ENCODE results near the gene P4HA1.

P4HA1 gene

DNA sequence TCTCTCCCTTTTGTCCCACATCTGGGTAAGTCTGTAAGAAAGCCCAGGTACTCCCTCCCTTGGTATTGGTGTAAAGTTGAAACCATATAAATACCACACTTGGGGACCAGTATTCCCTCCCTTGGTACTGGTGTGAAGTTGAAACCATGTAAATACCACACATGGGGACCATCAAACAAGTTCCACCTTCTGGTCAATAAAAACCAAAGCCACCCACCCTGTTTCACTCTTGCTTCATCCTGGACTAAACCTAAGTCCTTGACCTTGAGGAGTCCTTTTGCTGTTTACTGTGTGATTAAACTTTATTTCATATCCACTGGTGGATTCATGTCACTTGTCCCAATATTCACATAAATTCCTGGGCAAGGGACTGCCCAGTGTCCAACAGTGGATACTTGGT is 8.4 kb downstream of the P4HA1 start:
- peaks cover 2% of the 10 kb centered on the region for H3K4me1 ChIP-seq (ENCODE audit: control insufficient read depth, insufficient read depth, low read length)
- H3K36me3 ChIP-seq (ENCODE audit: control insufficient read depth, insufficient read depth, low read length), result no peaks in the 10 kb centered on the region
- H3K27ac ChIP-seq (ENCODE audit: low read depth, low read length), result no peak overlapping the region
- no peaks in the 10 kb centered on the region for H3K27me3 ChIP-seq (ENCODE audit: control insufficient read depth, insufficient read depth, low read length)
- no peak overlapping the region for H3K9ac ChIP-seq (ENCODE audit: low read length)
- H3K4me3 ChIP-seq (ENCODE audit: low read length), result no peak overlapping the region

DNA sequence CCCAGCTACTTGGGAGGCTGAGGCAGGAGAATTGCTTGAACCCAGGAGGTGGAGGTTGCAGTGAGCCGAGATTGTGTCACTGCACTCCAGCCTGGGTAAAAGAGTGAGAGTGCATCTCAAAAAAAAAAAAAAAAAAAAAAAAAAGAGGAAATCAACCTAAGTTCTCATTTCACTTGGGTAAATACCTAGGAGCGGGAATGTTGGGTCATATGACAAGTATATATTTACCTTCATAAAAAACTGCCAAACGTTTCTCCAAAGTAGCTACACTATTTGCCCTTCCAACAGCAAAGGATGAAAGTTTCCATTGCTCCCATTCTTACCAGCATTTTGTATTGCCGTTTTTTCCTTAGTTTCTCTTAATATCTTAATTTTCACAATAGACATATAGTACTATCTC is 9.8 kb downstream of the P4HA1 start:
- Histone ChIP-seq H3K27ac (ENCODE audit: low read depth, low read length) (no peak overlapping the region), H3K4me1 (ENCODE audit: control insufficient read depth, insufficient read depth, low read length) (peaks cover 5% of the 10 kb centered on the region), H3K9ac (ENCODE audit: low read length) (no peak overlapping the region), H3K27me3 (ENCODE audit: control insufficient read depth, insufficient read depth, low read length) (no peaks in the 10 kb centered on the region), H3K36me3 (ENCODE audit: control insufficient read depth, insufficient read depth, low read length) (no peaks in the 10 kb centered on the region), H3K4me3 (ENCODE audit: low read length) (no peak overlapping the region)

DNA sequence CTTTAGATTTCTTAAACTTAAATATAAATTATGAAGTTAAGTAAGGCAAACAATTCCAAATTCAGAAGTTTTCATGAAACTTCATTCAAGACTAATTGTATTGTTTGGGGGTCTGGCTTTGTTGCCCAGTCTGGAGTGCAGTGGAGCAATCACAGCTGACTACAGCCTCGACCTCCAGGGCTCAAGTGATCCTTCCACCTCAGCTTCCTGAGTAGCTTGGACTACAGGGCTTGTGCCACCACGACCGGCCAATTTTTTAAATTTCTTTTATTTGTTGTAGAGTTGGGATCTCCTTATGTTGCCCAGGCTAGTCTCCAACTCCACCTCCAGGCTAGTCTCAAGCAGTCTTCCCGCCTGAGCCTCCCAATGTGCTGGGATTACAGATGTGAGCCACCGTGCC is 12.5 kb downstream of the P4HA1 start:
- no peaks in the 10 kb centered on the region for H3K36me3 ChIP-seq (ENCODE audit: control insufficient read depth, insufficient read depth, low read length)
- H3K9ac ChIP-seq (ENCODE audit: low read length), result no peak overlapping the region
- H3K27me3 ChIP-seq (ENCODE audit: control insufficient read depth, insufficient read depth, low read length), result no peaks in the 10 kb centered on the region
- no peak overlapping the region for H3K4me3 ChIP-seq (ENCODE audit: low read length)
- peaks cover 5% of the 10 kb centered on the region for H3K4me1 ChIP-seq (ENCODE audit: control insufficient read depth, insufficient read depth, low read length)
- no peak overlapping the region for H3K27ac ChIP-seq (ENCODE audit: low read depth, low read length)

DNA sequence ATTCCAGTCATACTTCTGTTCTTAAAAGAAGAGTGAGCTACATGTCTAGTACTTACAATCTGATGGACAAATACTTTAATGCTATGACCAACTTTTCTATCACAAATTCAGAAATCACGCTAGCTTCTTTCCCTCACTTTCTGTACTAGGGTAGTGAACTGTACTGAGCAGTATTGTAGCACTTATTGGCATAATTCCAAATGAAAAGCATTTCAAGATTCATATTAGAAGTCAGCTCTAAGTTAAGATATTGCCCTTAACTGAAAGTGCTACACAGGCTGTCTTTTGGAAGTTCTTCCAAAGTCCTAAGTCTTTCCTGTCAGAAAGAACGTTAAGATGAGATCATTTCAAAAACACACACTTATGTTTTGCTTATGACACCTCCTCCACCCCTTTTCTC is 13.4 kb downstream of the P4HA1 start:
- Histone ChIP-seq H3K36me3 (ENCODE audit: control insufficient read depth, insufficient read depth, low read length) (no peaks in the 10 kb centered on the region), H3K4me1 (ENCODE audit: control insufficient read depth, insufficient read depth, low read length) (peaks cover 5% of the 10 kb centered on the region), H3K4me3 (ENCODE audit: low read length) (no peak overlapping the region), H3K9ac (ENCODE audit: low read length) (no peak overlapping the region), H3K27me3 (ENCODE audit: control insufficient read depth, insufficient read depth, low read length) (no peaks in the 10 kb centered on the region), H3K27ac (ENCODE audit: low read depth, low read length) (no peak overlapping the region)

DNA sequence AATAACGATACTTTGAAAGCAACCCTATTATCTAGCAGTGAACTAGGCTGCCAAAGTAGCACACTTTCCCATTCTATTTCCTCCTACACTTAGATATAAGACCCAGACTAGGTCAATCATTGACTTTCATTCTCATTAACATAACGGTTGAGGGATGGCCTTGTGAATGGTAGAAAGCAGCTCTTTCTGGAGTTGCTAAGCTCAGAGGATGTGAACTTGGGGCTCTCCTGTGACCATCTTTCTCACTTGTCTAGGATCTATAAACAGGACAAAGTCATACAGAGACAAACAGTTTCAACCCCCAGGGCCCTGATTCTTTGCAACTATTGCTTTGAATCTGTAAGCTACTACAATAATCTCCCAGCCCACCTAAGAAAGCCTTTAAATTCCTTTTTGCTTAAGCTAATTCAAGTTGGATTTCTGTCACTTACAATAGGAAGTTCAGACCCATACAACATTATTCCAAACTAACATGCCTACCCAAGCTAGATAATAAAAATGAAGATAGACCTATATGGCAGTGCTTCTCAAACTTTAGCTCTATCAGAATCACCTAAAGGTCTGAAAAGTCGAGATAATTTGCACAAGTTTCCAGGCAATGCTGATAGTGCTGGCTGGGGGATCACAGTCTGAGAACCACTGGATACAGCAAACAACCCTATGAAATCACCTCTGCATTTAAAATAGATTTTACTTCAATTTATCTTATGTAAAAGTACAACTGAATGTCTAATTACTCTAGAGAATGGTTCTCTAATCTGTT is 16.7 kb downstream of the P4HA1 start:
- Histone ChIP-seq H3K36me3 (ENCODE audit: control insufficient read depth, insufficient read depth, low read length) (no peaks in the 10 kb centered on the region), H3K27me3 (ENCODE audit: control insufficient read depth, insufficient read depth, low read length) (no peaks in the 10 kb centered on the region), H3K4me3 (ENCODE audit: low read length) (no peak overlapping the region), H3K27ac (ENCODE audit: low read depth, low read length) (no peak overlapping the region), H3K9ac (ENCODE audit: low read length) (no peak overlapping the region), H3K4me1 (ENCODE audit: control insufficient read depth, insufficient read depth, low read length) (peaks cover 9% of the 10 kb centered on the region)

DNA sequence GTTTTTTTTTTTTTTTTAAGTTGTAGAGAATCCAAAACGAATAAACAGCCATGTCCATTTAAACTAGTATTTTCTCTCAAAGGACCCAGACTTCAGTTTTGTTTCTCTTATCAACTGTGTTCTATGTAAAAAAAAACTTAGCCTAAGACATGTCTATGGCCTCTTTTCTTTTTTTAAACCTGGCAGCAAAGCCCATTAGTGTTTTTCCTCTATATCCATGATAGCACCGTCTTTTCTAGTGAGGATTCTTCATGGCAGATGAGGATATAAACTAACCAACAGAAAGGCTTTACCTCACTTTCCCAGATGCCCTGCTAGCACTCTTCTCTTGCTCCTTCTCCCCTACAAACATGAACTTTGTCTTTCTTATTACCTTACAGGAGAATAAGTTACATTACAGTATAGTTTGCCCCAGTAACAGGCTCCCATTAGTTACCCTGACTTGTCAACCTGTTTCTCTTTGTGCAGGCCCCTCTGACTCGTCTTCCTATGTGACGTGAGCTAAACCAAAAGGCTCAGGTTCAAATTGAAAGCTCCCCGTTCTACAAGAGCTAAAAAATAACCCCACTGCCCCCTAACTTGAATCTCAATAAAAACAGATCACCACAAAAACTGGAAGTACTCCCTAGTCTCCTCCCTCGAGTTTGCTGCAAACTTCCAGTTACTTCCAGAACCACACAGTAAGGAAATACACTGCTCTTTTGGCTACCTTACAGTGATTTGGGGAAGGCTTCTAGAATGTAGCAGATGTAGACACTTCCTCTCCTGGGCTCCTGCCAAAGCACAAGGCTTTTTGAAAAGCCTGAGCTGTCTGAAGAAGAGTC is 20.1 kb downstream of the P4HA1 start:
- H3K27me3 ChIP-seq (ENCODE audit: control insufficient read depth, insufficient read depth, low read length), result no peaks in the 10 kb centered on the region
- peaks cover 4% of the 10 kb centered on the region for H3K4me1 ChIP-seq (ENCODE audit: control insufficient read depth, insufficient read depth, low read length)
- peak overlapping the region; percentile 4 for H3K4me3 ChIP-seq (ENCODE audit: low read length)
- H3K36me3 ChIP-seq (ENCODE audit: control insufficient read depth, insufficient read depth, low read length), result no peaks in the 10 kb centered on the region
- peak overlapping the region; percentile 72 for H3K27ac ChIP-seq (ENCODE audit: low read depth, low read length)
- no peak overlapping the region for H3K9ac ChIP-seq (ENCODE audit: low read length)

DNA sequence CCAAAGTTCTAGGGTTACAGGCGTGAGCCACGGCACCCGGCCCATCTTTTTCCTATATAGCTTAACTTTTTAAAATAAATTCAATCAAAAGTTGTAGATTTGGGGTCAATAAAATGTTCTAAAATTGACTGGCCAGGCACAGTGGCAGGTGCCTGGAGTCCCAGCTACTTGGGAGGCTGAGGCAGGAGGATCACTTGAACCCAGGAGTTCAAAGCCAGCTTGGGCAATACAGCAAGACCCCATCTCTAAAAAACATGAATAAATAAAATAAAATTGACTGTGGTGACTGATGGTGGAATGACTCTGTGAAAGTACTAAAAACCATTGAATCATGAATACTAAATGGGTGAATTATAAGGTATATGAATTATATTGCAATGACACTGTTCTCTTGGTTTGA is 20.8 kb downstream of the P4HA1 start:
- Histone ChIP-seq H3K9ac (ENCODE audit: low read length) (no peak overlapping the region), H3K4me3 (ENCODE audit: low read length) (no peak overlapping the region), H3K27me3 (ENCODE audit: control insufficient read depth, insufficient read depth, low read length) (no peaks in the 10 kb centered on the region), H3K36me3 (ENCODE audit: control insufficient read depth, insufficient read depth, low read length) (no peaks in the 10 kb centered on the region), H3K27ac (ENCODE audit: low read depth, low read length) (no peak overlapping the region), H3K4me1 (ENCODE audit: control insufficient read depth, insufficient read depth, low read length) (peaks cover 4% of the 10 kb centered on the region)

DNA sequence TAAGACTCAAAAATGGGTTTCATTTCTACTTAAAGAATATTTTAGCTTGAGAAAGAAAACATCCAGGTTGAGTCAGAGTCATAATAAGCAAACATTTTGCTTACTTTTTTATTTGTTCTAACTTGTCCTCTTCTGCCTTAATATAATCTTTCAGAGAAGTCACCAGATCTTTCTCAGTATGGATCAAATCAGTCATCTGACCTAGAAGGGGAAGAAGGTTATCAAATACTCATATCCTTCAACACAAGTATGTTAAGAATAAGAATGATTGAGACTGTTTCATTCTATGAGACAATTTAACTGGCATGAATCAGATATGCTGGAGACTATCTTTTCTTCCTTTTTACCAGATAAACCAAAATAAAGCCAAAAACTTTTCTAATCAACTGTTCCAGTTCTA is 23.0 kb downstream of the P4HA1 start:
- Histone ChIP-seq H3K4me1 (ENCODE audit: control insufficient read depth, insufficient read depth, low read length) (peaks cover 4% of the 10 kb centered on the region), H3K27me3 (ENCODE audit: control insufficient read depth, insufficient read depth, low read length) (no peaks in the 10 kb centered on the region), H3K4me3 (ENCODE audit: low read length) (no peak overlapping the region), H3K27ac (ENCODE audit: low read depth, low read length) (no peak overlapping the region), H3K9ac (ENCODE audit: low read length) (no peak overlapping the region), H3K36me3 (ENCODE audit: control insufficient read depth, insufficient read depth, low read length) (no peaks in the 10 kb centered on the region)

DNA sequence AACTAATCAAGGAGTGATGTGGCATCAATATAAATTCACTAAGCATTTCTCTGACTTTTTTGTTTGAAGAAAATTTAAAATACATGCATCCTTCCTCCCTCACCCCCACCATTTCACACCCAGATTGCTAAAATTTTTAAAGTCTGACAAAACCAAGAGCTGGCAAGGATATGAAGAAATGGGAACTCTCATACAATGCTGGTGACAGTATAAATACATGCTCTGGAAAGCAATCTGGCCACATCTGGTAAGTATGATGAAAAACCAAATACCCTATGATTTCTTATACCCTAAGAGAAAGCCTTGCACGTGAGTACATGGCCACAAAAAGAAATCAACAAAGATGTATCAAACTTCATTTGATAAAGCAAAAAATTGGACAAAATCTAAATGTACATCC is 31.2 kb downstream of the P4HA1 start:
- Histone ChIP-seq H3K27ac (ENCODE audit: low read depth, low read length) (no peak overlapping the region), H3K27me3 (ENCODE audit: control insufficient read depth, insufficient read depth, low read length) (no peaks in the 10 kb centered on the region), H3K36me3 (ENCODE audit: control insufficient read depth, insufficient read depth, low read length) (peaks cover 4% of the 10 kb centered on the region), H3K4me3 (ENCODE audit: low read length) (no peak overlapping the region), H3K9ac (ENCODE audit: low read length) (no peak overlapping the region), H3K4me1 (ENCODE audit: control insufficient read depth, insufficient read depth, low read length) (no peaks in the 10 kb centered on the region)

DNA sequence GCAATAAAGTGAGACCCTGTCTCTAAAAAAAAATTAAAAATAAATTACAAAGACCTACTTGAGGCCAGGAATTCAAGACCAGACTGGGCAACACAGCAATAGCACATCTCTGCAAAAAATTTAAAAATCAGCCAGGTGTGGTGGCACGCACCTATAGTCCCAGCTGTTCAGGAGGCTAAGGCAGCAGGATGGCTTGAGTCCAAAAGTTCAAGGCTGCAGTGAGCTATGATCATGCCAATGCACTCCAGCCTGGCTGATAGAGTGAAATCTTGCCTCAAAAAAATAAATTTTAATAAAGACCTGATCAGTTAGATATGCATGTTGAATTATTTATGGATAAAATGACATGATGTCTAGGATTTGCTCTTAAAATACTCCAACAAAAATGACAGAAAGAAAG is 34.9 kb downstream of the P4HA1 start:
- Histone ChIP-seq H3K27me3 (ENCODE audit: control insufficient read depth, insufficient read depth, low read length) (no peaks in the 10 kb centered on the region), H3K4me1 (ENCODE audit: control insufficient read depth, insufficient read depth, low read length) (no peaks in the 10 kb centered on the region), H3K4me3 (ENCODE audit: low read length) (no peak overlapping the region), H3K36me3 (ENCODE audit: control insufficient read depth, insufficient read depth, low read length) (peaks cover 2% of the 10 kb centered on the region), H3K9ac (ENCODE audit: low read length) (no peak overlapping the region), H3K27ac (ENCODE audit: low read depth, low read length) (no peak overlapping the region)

DNA sequence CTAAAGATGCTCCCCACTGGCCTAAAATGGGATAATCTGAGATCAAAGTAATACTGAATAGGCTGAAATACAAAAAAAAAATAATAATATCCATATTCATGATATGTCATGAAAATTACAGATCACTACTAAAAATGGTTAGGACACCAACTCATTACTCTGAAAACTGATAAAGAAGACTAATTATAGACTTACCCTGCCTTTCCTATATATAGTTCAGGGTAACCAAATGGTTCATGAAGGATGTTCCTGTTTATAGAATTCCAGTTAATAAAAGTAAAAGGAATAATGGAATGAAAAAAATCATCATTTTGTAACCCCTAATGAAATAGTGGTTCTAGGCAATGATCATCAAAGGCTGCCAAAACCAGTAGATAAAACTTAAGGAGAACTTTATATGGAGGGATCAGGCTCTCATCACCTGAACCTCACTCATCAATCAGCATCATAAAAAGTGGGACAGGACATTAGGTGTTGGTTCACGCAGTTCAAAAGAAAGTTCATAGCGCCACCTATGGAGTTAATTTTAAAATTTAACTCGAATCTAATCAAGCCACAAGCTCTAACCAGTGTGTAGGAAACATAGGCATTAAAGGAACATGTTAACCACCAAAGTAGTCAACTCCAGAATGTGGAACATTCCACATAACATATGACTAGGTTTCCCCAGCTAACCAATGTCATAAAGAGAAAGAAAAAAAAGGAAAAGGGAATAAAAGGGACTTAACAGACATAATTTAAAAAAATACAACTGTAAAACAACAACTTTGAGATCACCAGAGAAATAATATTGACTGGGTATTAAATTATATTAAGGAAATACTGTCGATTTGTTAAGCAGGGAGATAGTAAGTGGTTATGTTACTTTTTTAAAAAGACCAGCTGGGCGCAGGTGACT is 35.7 kb downstream of the P4HA1 start:
- Histone ChIP-seq H3K4me3 (ENCODE audit: low read length) (no peak overlapping the region), H3K4me1 (ENCODE audit: control insufficient read depth, insufficient read depth, low read length) (no peaks in the 10 kb centered on the region), H3K9ac (ENCODE audit: low read length) (no peak overlapping the region), H3K36me3 (ENCODE audit: control insufficient read depth, insufficient read depth, low read length) (peaks cover 2% of the 10 kb centered on the region), H3K27me3 (ENCODE audit: control insufficient read depth, insufficient read depth, low read length) (no peaks in the 10 kb centered on the region), H3K27ac (ENCODE audit: low read depth, low read length) (no peak overlapping the region)

DNA sequence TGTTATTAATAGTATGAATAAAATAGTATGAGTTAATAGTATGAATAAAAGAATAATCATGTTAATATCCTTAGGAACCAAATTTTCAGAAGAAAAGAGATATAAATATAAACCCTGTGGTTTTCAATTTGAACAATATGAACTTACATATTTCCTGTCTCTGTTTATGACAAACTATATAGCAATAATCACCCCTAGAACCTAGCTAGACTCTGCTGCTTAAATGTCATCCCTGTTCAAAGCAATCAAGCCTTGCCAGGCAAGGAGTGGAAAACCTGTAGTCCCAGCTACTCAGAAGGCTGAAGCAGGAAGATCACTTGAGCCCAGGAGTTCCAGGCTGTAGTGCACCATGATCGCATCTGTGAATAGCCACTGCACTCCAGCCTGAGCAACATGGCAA is 36.5 kb downstream of the P4HA1 start:
- no peak overlapping the region for H3K9ac ChIP-seq (ENCODE audit: low read length)
- peaks cover 2% of the 10 kb centered on the region for H3K36me3 ChIP-seq (ENCODE audit: control insufficient read depth, insufficient read depth, low read length)
- no peak overlapping the region for H3K4me3 ChIP-seq (ENCODE audit: low read length)
- H3K27ac ChIP-seq (ENCODE audit: low read depth, low read length), result no peak overlapping the region
- no peaks in the 10 kb centered on the region for H3K27me3 ChIP-seq (ENCODE audit: control insufficient read depth, insufficient read depth, low read length)
- H3K4me1 ChIP-seq (ENCODE audit: control insufficient read depth, insufficient read depth, low read length), result no peaks in the 10 kb centered on the region

Data from rectal smooth muscle tissue (tissue), 1 donor.